H1 (cell line): ENCODE measurements around the gene PIBF1. TPM values are rescaled to one million over a fixed set of nuclear protein-coding genes. Genes with fewer than 3 reads are reported as not detected.

Experiments used
- CTCF ChIA-PET: fragments of 300-600 bp; sonication (Branson Sonifier 250); formaldehyde crosslinking; loops from one replicate; lab custom pipeline; 2021; ENCODE audit not compliant: partially characterized antibody; lab: Charles Lee
- POLR2A ChIA-PET: fragments of 300-600 bp; sonication (Branson Sonifier 250); formaldehyde crosslinking; loops from one replicate; lab custom pipeline; 2021; ENCODE audit warnings: inconsistent platforms; ENCODE audit not compliant: partially characterized antibody; lab: Charles Lee
- DNase-seq, 2 experiments: peaks; one replicate each; pipeline versions ENCODE4 v3.0.0 to v3.0.0-alpha.2; 2010 to 2022; ENCODE audit warnings: low spot score in 2 of 2, low read depth in 1 of 2, mixed read lengths in 1 of 2
- FAIRE-seq: peaks from 2 replicates; lab custom pipeline; 2011; peaks lifted over from hg19 to GRCh38; lab: Jason Lieb, UNC
- H2AFZ ChIP-seq: 2 replicates; pipeline ENCODE4 v1.8.1; 2012; ENCODE audit warnings: low read length, inconsistent platforms
- H2AK5ac ChIP-seq: 2 replicates; pipeline ENCODE4 v1.6.1; 2013; ENCODE audit warnings: low read depth, low read length
- H2BK120ac ChIP-seq: replicated peaks from 2 replicates; pipeline ENCODE3; 2013; ENCODE audit warnings: low read depth, low read length, inconsistent platforms
- H2BK12ac ChIP-seq: 2 replicates; pipeline ENCODE4 v1.6.1; 2013; ENCODE audit warnings: low read depth, low read length
- H2BK15ac ChIP-seq: 2 replicates; pipeline ENCODE4 v1.6.1; 2013; ENCODE audit warnings: low read length
- H2BK20ac ChIP-seq: 2 replicates; pipeline ENCODE4 v1.6.1; 2013; ENCODE audit warnings: low read length
- H2BK5ac ChIP-seq: 2 replicates; pipeline ENCODE4 v1.6.1; 2013; ENCODE audit warnings: low read depth, low read length
- H3K14ac ChIP-seq: 2 replicates; pipeline ENCODE4 v1.6.1; 2013; ENCODE audit warnings: inconsistent platforms; ENCODE audit not compliant: insufficient read length
- H3K18ac ChIP-seq: 2 replicates; pipeline ENCODE4 v1.6.1; 2013; ENCODE audit warnings: low read length; ENCODE audit errors: extremely low read depth
- H3K23ac ChIP-seq: 2 replicates; pipeline ENCODE4 v1.6.1; 2013; ENCODE audit warnings: inconsistent platforms; ENCODE audit not compliant: insufficient read length
- H3K23me2 ChIP-seq: 2 replicates; pipeline ENCODE4 v1.6.1; 2013; ENCODE audit warnings: low read depth, low read length
- H3K27ac ChIP-seq: 2 replicates; pipeline ENCODE4 v1.6.1; 2011; ENCODE audit warnings: low read depth, low read length, inconsistent platforms
- H3K27me3 ChIP-seq, 4 experiments: replicated peaks in 1 of 4; 1 replicate in 1 of 4; 2 replicates in 3 of 4; pipeline versions ENCODE4 v1.6.1 to v1.8.1; 2011 to 2013; ENCODE audit warnings: low read length in 3 of 4, mild to moderate bottlenecking in 3 of 4, inconsistent platforms in 2 of 4, mixed read lengths in 2 of 4, moderate library complexity in 1 of 4; ENCODE audit not compliant: control insufficient read depth in 3 of 4, insufficient read depth in 3 of 4; ENCODE audit errors: extremely low read depth in 1 of 4
- H3K36me3 ChIP-seq, 4 experiments: 2 replicates each; pipeline versions ENCODE4 v1.6.1 to v1.8.1; 2011 to 2013; ENCODE audit warnings: mild to moderate bottlenecking in 4 of 4, low read length in 3 of 4, moderate library complexity in 2 of 4, control low read depth in 1 of 4, inconsistent platforms in 1 of 4; ENCODE audit not compliant: insufficient read depth in 4 of 4, control insufficient read depth in 2 of 4
- H3K4ac ChIP-seq: replicated peaks from 2 replicates; pipeline ENCODE3; 2013; ENCODE audit warnings: low read length, low read depth, mixed read lengths, inconsistent platforms; ENCODE audit not compliant: insufficient read length
- H3K4me1 ChIP-seq, 4 experiments: replicated peaks in 1 of 4; 1 replicate in 1 of 4; 2 replicates in 3 of 4; pipeline versions ENCODE4 v1.6.1 to v1.8.1; 2011 to 2013; ENCODE audit warnings: low read length in 3 of 4, inconsistent platforms in 2 of 4, mixed read lengths in 1 of 4; ENCODE audit not compliant: insufficient read depth in 4 of 4, control insufficient read depth in 3 of 4
- H3K4me2 ChIP-seq, 2 experiments: 2 replicates each; pipeline versions ENCODE4 v1.6.1 to v1.8.1; 2011 to 2013; ENCODE audit warnings: low read depth in 2 of 2, low read length in 2 of 2, control low read depth in 1 of 2, inconsistent platforms in 1 of 2, mild to moderate bottlenecking in 1 of 2; ENCODE audit not compliant: insufficient read depth in 1 of 2
- H3K4me3 ChIP-seq, 4 experiments: fragments of 200-600, 300-600 bp in 1 of 4; sonication (generic), shearing (Covaris generic), sonication (Bioruptor Twin) in 1 of 4; 2 replicates each; pipeline versions ENCODE4 v1.5.1 to v1.8.1; 2011 to 2016; ENCODE audit warnings: low read length in 4 of 4, low read depth in 3 of 4, control low read depth in 2 of 4, inconsistent platforms in 2 of 4, mild to moderate bottlenecking in 2 of 4, mixed read lengths in 1 of 4, moderate library complexity in 1 of 4; ENCODE audit not compliant: insufficient read depth in 2 of 4; ENCODE audit errors: extremely low read depth in 1 of 4
- H3K56ac ChIP-seq: replicated peaks from 2 replicates; pipeline ENCODE3; 2013; ENCODE audit warnings: low read depth, mild to moderate bottlenecking, mixed read lengths, low read length, inconsistent platforms; ENCODE audit not compliant: insufficient read length
- H3K79me1 ChIP-seq: 2 replicates; pipeline ENCODE4 v1.6.1; 2013; ENCODE audit warnings: low read depth, low read length, control low read depth
- H3K79me2 ChIP-seq, 2 experiments: 2 replicates each; pipeline versions ENCODE4 v1.6.1 to v1.8.1; 2012 to 2013; ENCODE audit warnings: low read length in 2 of 2, mild to moderate bottlenecking in 2 of 2, inconsistent platforms in 1 of 2; ENCODE audit not compliant: insufficient read depth in 2 of 2, control insufficient read depth in 1 of 2
- H3K9ac ChIP-seq, 4 experiments: replicated peaks in 1 of 4; 1 replicate in 1 of 4; 2 replicates in 3 of 4; pipeline versions ENCODE4 v1.6.1 to v1.8.1; 2011 to 2013; ENCODE audit warnings: low read depth in 3 of 4, low read length in 3 of 4, control low read depth in 2 of 4, mild to moderate bottlenecking in 2 of 4, moderate library complexity in 2 of 4, inconsistent platforms in 1 of 4; ENCODE audit errors: extremely low read depth in 1 of 4
- H3K9me3 ChIP-seq, 2 experiments: 2 replicates each; pipeline versions ENCODE4 v1.6.1 to v1.8.1; 2012 to 2013; ENCODE audit warnings: mild to moderate bottlenecking in 2 of 2, moderate library complexity in 2 of 2, control low read depth in 1 of 2, inconsistent platforms in 1 of 2, low read depth in 1 of 2, low read length in 1 of 2, mixed read lengths in 1 of 2; ENCODE audit not compliant: insufficient read depth in 2 of 2
- H4K20me1 ChIP-seq, 2 experiments: replicated peaks in 1 of 2; 2 replicates each; pipeline versions ENCODE3 to v1.8.1; 2011 to 2013; ENCODE audit warnings: inconsistent platforms in 2 of 2, low read length in 2 of 2, mild to moderate bottlenecking in 1 of 2; ENCODE audit not compliant: insufficient read depth in 2 of 2, control insufficient read depth in 1 of 2
- H4K5ac ChIP-seq: 2 replicates; pipeline ENCODE4 v1.6.1; 2013; ENCODE audit warnings: low read length, low read depth, mixed read lengths, inconsistent platforms; ENCODE audit not compliant: insufficient read length
- H4K8ac ChIP-seq: 2 replicates; pipeline ENCODE4 v1.8.0; 2013; ENCODE audit warnings: mild to moderate bottlenecking, moderate library complexity, low read length, inconsistent platforms; ENCODE audit not compliant: insufficient read depth; ENCODE audit errors: extremely low read depth
- H4K91ac ChIP-seq: replicated peaks from 2 replicates; pipeline ENCODE3; 2013; ENCODE audit warnings: low read length, mixed read lengths, inconsistent platforms; ENCODE audit not compliant: insufficient read length
- CTCF ChIP-seq, 3 experiments: IDR thresholded peaks; 1 replicate in 2 of 3; 2 replicates in 1 of 3; pipeline versions ENCODE4 v1.5.1 to v1.6.1; 2011; ENCODE audit warnings: low read length in 3 of 3, mild to moderate bottlenecking in 3 of 3, inconsistent platforms in 2 of 3, low read depth in 1 of 3, moderate library complexity in 1 of 3; ENCODE audit not compliant: insufficient read depth in 1 of 3; ENCODE audit errors: control extremely low read depth in 1 of 3
- EGR1 ChIP-seq: IDR thresholded peaks from 2 replicates; pipeline ENCODE4 v1.6.1; 2011; ENCODE audit warnings: low read depth, low read length, borderline replicate concordance
- FOSL1 ChIP-seq: IDR thresholded peaks from 2 replicates; pipeline ENCODE4 v1.6.1; 2011; ENCODE audit warnings: mild to moderate bottlenecking, low read depth, low read length, moderate library complexity; ENCODE audit not compliant: insufficient read depth
- HDAC6 ChIP-seq: IDR thresholded peaks from one replicate; pipeline ENCODE4 v1.7.1; 2012; ENCODE audit warnings: low read depth, mild to moderate bottlenecking, inconsistent platforms, low read length, moderate library complexity
- KDM1A ChIP-seq: fragments of 200-600, 300-600 bp; sonication (generic); IDR thresholded peaks from 2 replicates; pipeline ENCODE4 v1.7.1; 2016; ENCODE audit warnings: mild to moderate bottlenecking, low read length, borderline replicate concordance
- POU5F1 ChIP-seq: IDR thresholded peaks from 2 replicates; pipeline ENCODE4 v1.6.1; 2011; ENCODE audit warnings: low read depth, mild to moderate bottlenecking, low read length, moderate library complexity
- RNF2 ChIP-seq: fragments of 200-900, 300-1000 bp; sonication (generic); IDR thresholded peaks from 2 replicates; pipeline ENCODE4 v1.7.1; 2016; ENCODE audit warnings: borderline replicate concordance, low read depth, mild to moderate bottlenecking, antibody characterized with exemption, low read length; ENCODE audit not compliant: poor library complexity, severe bottlenecking; ENCODE audit errors: missing control alignments
- RXRA ChIP-seq: IDR thresholded peaks from 2 replicates; pipeline ENCODE4 v1.6.1; 2011; ENCODE audit warnings: low read depth, mild to moderate bottlenecking, low read length, moderate library complexity; ENCODE audit not compliant: insufficient read depth
- SIN3A ChIP-seq, 2 experiments: IDR thresholded peaks in 1 of 2; conservative IDR thresholded peaks in 1 of 2; 2 replicates each; pipeline ENCODE4 v1.6.1; 2011 to 2012; ENCODE audit warnings: low read length in 2 of 2, improper control_type of control experiment in 1 of 2, low read depth in 1 of 2, mild to moderate bottlenecking in 1 of 2
- SIX5 ChIP-seq: IDR thresholded peaks from 2 replicates; pipeline ENCODE4 v1.6.1; 2011; ENCODE audit warnings: mild to moderate bottlenecking, low read depth, low read length
- TAF7 ChIP-seq: optimal IDR thresholded peaks from 2 replicates; pipeline ENCODE3; 2011; ENCODE audit warnings: low read depth, mild to moderate bottlenecking, inconsistent platforms, low read length, moderate library complexity, borderline replicate concordance
- TBP ChIP-seq: IDR thresholded peaks from 2 replicates; pipeline ENCODE4 v1.6.1; 2011; ENCODE audit warnings: low read depth, low read length, improper control_type of control experiment
- WGBS, 2 experiments: shearing (Covaris generic) in 1 of 2; methylation state at CpG; one replicate each; pipeline versions ENCODE4 v1.1.6 to v1.1.7; 2013 to 2015; ENCODE audit warnings: low lambda C conversion rate in 2 of 2, mixed read lengths in 2 of 2, inconsistent platforms in 1 of 2, low coverage in 1 of 2, missing lambda C conversion rate in 1 of 2; ENCODE audit not compliant: insufficient replicate concordance in 2 of 2, insufficient coverage in 1 of 2, insufficient read length in 1 of 2; ENCODE audit errors: extremely low coverage in 1 of 2, missing lambda C conversion rate in 1 of 2; 5-methylcytosine and 5-hydroxymethylcytosine counted together
- polyA plus RNA-seq, 7 experiments: library from polyadenylated mRNA; depleted of rRNA in 3 of 7; stranded (reverse) in 5 of 7; unstranded in 2 of 7; fragments of >200 nt in 5 of 7; fragments of 200-250 nt in 2 of 7; gene quantifications; 1 replicate in 5 of 7; 2 replicates in 1 of 7; 4 replicates in 1 of 7; pipeline versions ENCODE4 v1.2.1 to v1.2.3, GENCODE V29; 2011 to 2013; ENCODE audit warnings: missing spikeins in 2 of 7, mixed read lengths in 2 of 7
- total RNA-seq: library from RNA; stranded (reverse); fragmentation: NEBNext Ultra II Directional; extraction: Animal tissue kit (Norgen Biotek cat#: 25700); gene quantifications from 2 replicates; pipeline ENCODE4 v1.2.1, GENCODE V29; 2021

Gene PIBF1
- total and polyA plus RNA-seq, 2 of the 8 experiments (the other 6 are each of a cell fraction or from before 2014, with no cell fraction given), result 1.1 to 13.2 TPM

DNA sequence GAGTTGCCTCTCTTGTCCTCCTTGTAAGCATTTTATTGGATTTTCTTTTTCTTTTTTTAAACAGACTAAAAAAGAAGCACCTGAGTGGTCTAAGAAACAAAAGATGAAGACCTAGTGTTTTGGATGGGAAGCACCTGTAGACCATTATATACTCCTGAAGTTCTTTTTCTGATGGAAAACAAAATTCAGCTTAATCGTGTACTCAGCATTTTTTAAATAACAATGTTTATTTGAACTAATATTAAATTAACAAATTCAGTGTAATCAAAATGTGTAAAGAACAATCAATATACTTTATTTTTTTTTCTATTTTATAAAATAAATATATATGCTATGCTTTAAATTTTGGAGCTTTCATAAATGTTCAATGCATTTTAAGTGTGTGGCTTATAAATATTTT, 233.9 kb downstream of the PIBF1 start:
- no peaks in the 10 kb centered on the region for H3K27me3 ChIP-seq
- H2BK120ac ChIP-seq, result no peak overlapping the region
- no peaks in the 10 kb centered on the region for H3K9me3 ChIP-seq
- H3K36me3 ChIP-seq, result no peaks in the 10 kb centered on the region
- no peaks in the 10 kb centered on the region for H3K4me1 ChIP-seq
- no peak overlapping the region for H3K9ac ChIP-seq
- no peak overlapping the region for H3K27ac ChIP-seq
- no peak overlapping the region for H3K18ac ChIP-seq
- H3K14ac ChIP-seq, result no peak overlapping the region
- no peak overlapping the region for H4K5ac ChIP-seq
- H2BK12ac ChIP-seq, result no peak overlapping the region
- H2AK5ac ChIP-seq, result no peak overlapping the region
- WGBS, 2 experiments, result 100% methylated on average over 1 of the region's 1 CpG; no CpG with 5 or more reads in 1 of the 2 experiments
- no peak overlapping the region for H2BK5ac ChIP-seq
- no peak overlapping the region for H4K8ac ChIP-seq
- CTCF ChIA-PET, result no interaction called here
- no peaks in the 10 kb centered on the region for H3K79me2 ChIP-seq
- H3K79me1 ChIP-seq, result no peaks in the 10 kb centered on the region
- H3K4me3 ChIP-seq, result no peak overlapping the region
- no peak overlapping the region for H3K56ac ChIP-seq
- POLR2A ChIA-PET, result no interaction called here
- no peak overlapping the region for H3K4me2 ChIP-seq
- H4K20me1 ChIP-seq, result no peaks in the 10 kb centered on the region
- no peak overlapping the region for H3K4ac ChIP-seq
- H4K91ac ChIP-seq, result no peak overlapping the region
- no peak overlapping the region for H2BK15ac ChIP-seq
- DNase-seq (no peak), FAIRE-seq (no peak)
- H2AFZ ChIP-seq, result no peak overlapping the region
- no peak overlapping the region for H2BK20ac ChIP-seq
- H3K23me2 ChIP-seq, result no peaks in the 10 kb centered on the region
- no peak overlapping the region for H3K23ac ChIP-seq
- no peak for TF ChIP-seq RXRA
- no peak for TF ChIP-seq TBP
- TF ChIP-seq HDAC6, result no peak
- TF ChIP-seq CTCF (IDR thresholded peaks at IDR 0.05; ENCODE audit: control extremely low read depth in 1 of 3, insufficient read depth in 1 of 3, low read depth in 1 of 3, low read length in 3 of 3), result no peak
- TF ChIP-seq SIX5, result no peak
- no peak for TF ChIP-seq TAF7
- TF ChIP-seq SIN3A (conservative IDR thresholded peaks at IDR 0.05 in 1 of 2, IDR thresholded peaks at IDR 0.05 in 1 of 2; ENCODE audit: low read depth in 1 of 2, low read length in 2 of 2), result no peak
- TF ChIP-seq EGR1, result no peak
- TF ChIP-seq FOSL1, result no peak
- no peak for TF ChIP-seq KDM1A
- no peak for TF ChIP-seq POU5F1
- TF ChIP-seq RNF2, result no peak
